HK-2 (cell line): ENCODE data around the gene TOMM34.

Source experiments
- DNase-seq: peaks from one replicate; pipeline ENCODE4 v3.0.0-alpha.2; 2018; ENCODE audit not compliant: unreplicated experiment

TOMM34 gene

GRCh38 chr20:44894959-44895358, 65.2 kb downstream of the TOMM34 start:
- no peak for DNase-seq
